GM10248 (cell line): Measurements from ENCODE around the gene CHURC1.

ENCODE experiments used
- CTCF ChIA-PET: fragments of 300-600 bp; sonication (Branson Sonifier 250); formaldehyde crosslinking; extraction: SDS; loops from one replicate; lab custom pipeline; 2021; ENCODE audit warnings: antibody characterized with exemption; lab: Yijun Ruan, JAX
- POLR2A ChIA-PET: fragments of 350-650 bp; sonication (Branson Sonifier 250); formaldehyde crosslinking; extraction: SDS; loops from one replicate; lab custom pipeline; 2020; ENCODE audit warnings: antibody characterized with exemption; lab: Yijun Ruan, JAX
- DNase-seq: peaks from one replicate; pipeline ENCODE4 v3.0.0; 2012; ENCODE audit errors: extremely low spot score
- TF ChIP-seq, protein P1 (sequence below): IDR thresholded peaks from 2 replicates; pipeline ENCODE4 v1.5.1; 2012; ENCODE audit warnings: mild to moderate bottlenecking, low read depth; ENCODE audit errors: extremely low read depth, missing control alignments, control extremely low read depth

Gene CHURC1

DNA sequence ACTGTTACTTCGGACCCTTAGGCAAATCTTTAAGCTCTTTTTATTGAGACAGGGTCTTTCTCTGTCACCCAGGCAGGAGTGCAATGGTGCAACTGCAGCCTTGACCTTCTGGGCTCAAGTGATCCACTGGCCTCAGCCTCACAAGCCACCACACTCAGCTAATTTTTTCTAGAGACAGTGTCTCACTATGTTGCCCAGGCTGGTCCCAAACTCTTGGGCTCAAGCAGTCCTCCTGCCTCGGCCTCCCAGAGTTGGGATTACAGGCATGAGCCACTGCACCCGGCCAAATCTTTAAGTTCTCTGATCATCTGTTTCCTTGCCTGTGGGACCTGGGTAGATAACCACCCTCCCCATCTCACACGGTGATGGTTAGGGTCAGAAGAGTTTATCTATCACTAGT lies 30.6 kb downstream of the CHURC1 start:
- ChIA-PET POLR2A (no interaction called here), CTCF (interaction anchor here (1.8 kb wide), 1 partner anchor 8 kb away, joined by 8 read pairs; no protein-coding TSS in a partner anchor)
- TF ChIP-seq, protein P1, sequence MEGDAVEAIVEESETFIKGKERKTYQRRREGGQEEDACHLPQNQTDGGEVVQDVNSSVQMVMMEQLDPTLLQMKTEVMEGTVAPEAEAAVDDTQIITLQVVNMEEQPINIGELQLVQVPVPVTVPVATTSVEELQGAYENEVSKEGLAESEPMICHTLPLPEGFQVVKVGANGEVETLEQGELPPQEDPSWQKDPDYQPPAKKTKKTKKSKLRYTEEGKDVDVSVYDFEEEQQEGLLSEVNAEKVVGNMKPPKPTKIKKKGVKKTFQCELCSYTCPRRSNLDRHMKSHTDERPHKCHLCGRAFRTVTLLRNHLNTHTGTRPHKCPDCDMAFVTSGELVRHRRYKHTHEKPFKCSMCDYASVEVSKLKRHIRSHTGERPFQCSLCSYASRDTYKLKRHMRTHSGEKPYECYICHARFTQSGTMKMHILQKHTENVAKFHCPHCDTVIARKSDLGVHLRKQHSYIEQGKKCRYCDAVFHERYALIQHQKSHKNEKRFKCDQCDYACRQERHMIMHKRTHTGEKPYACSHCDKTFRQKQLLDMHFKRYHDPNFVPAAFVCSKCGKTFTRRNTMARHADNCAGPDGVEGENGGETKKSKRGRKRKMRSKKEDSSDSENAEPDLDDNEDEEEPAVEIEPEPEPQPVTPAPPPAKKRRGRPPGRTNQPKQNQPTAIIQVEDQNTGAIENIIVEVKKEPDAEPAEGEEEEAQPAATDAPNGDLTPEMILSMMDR: no peak
- DNase-seq: no peak

DNA sequence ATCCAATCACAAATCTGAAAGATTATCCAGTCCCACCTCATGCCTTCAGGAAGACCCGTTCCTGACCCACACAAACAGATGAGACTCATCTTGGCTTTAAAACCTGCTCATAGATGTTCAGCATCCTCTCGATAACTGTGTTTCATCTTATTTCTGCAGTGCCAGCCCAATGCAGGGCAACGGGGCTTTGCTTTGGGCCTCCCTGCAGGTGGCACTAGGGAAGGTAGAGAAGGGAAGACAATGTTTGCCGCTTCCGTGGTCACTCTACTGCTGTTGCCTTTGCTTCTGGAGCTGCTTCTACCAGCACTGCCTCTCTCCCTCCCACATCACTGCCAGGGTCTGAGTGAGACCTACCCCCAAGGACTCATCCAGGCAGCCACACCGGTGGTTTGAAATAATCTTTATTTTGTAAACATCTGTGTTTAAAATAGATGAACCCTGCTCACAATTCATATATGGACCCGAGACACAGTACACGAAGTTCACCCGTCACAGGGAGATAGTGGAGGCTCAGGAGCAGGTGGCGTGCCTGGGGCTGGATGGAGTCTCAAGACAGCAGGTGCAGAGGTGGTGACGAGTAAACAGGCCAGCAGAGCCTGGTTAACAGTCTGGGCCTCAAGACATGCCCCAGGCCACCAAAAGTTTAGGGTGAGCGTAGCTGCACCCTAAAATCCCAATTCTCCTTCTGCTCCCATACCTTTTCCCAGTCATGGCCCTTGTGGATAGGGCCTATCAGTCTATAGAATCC lies 31.4 kb downstream of the CHURC1 start:
- CTCF ChIA-PET: interaction anchor here (0.9 kb wide), 1 partner anchor 9 kb away, joined by 3 read pairs; no protein-coding TSS in a partner anchor
- TF ChIP-seq, protein P1: no peak
- POLR2A ChIA-PET: no interaction called here
- DNase-seq: no peak

DNA sequence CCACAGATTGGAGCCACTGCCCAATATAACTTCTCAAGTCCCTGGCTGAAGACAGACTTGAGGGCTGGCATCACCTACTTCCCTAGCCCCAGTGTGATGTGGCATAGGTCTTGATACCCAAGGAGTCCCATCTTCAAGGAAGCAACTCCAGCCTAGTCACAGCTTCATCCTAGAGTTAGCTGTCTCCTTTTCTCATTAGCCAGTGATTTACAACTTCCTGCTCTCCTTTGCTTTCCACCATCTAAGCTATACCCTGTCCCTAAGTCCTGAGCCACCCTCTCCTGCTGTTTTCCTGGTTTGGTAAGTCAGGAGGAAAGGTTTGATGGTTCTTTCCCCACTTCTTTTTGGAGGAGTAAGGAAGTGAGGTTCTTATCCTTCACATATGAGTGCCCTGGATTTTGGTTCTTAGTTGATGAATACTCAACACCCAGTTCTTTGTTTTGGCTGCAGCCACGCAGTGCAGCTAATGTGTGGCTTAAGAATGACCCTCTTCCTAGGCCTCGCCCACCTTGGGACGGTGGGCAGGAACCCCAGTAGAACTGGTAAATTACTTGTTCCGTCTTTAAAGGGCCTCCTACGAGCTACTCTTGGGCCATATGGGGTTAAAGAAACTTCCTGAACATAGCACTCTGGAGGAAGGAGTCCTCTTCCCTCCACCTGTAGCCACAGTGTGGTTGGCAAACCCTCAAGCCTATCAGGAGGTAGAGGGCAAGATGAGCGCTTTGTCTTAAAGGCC lies 32.2 kb downstream of the CHURC1 start:
- DNase-seq: no peak
- TF ChIP-seq, protein P1: no peak
- CTCF ChIA-PET: interaction anchor here (0.8 to 0.9 kb wide), 2 partner anchors 10 to 15 kb away, joined by 3 read pairs; no protein-coding TSS in a partner anchor
- POLR2A ChIA-PET: interaction anchor here (0.6 kb wide), 1 partner anchor 751 kb away, joined by 3 read pairs; no protein-coding TSS in a partner anchor

DNA sequence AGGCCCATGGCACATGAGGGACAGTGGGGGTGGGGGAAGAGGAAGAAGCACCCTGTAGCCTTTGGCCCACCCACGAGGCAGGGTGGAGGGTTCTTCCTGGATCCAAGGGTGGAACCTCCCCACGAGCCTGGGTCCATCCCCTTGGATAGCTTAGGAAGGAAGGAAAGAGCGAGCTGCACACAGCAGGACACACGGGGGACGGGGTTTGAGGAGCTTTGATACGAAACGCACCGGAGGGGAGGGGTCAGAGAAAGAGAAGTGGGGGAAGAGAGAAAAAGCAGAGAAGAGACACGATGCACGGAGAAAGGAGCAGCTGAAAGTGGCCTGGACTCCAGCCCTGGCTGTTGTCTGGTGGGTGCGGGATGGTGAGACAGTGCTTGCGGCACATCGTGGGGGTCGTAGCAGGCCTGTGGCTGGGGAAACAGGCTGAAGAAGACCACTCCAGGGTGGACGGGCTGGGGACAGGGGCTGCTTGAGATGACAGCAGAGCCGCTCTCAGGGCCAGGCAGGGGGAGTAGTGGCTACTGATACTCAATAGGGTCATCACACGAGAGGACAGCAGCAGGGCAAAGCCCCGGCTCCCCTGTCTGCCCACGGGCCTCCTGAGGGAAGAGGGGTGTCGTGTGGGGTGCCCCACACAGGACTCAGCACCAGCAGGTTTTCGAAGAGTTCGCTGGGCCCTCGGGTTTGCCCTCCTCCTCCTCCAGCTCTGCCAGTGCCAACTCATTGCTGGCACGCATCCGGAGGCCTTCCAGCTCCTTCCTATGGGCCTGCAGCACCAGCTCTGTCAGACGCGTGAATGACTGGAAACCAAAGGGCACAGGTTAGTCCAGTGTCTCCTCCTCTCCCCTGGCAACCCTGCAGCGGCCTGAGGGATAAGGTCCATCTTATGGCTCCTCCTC lies 33.7 kb downstream of the CHURC1 start:
- DNase-seq: no peak
- ChIA-PET POLR2A (no interaction called here), CTCF (interaction anchor here (0.8 to 1.9 kb wide), 5 partner anchors 9 to 27 kb away, joined by 3 to 8 read pairs (median 3); no protein-coding TSS in a partner anchor)
- TF ChIP-seq, protein P1: no peak

DNA sequence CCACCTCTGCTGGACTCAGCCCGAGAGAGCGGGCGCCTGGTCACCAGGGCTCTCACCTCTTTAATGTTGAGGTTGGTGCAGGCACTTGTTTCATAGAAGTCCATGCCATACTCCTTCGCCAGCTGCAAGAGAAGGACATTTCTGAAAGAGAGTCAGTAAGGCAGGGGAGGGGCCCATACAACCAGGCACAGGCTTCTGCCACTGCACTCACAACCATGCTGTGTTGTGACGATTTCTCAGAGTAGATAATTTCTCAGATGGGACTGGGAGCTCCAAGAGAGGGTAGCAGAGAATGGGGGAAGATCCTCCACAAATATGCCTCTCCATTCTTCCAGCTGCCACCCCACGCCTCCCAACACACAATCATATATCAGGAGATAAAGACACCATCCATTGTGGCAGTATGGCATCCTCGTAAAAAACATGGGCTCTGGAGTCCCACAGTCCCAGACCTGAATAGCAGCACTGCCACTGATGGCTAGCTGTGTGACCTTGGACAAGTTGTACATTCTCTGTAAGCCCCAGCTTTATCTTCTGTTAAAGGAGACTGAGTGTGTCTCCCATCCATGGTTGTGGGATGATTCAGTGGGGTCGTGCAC lies 34.5 kb downstream of the CHURC1 start:
- POLR2A ChIA-PET: no interaction called here

More for the DNA sequence above, 34.5 kb downstream of the CHURC1 start:
- DNase-seq: no peak
- CTCF ChIA-PET: interaction anchor here (0.8 to 1.9 kb wide), 4 partner anchors 12 to 28 kb away, joined by 3 to 8 read pairs (median 3); no protein-coding TSS in a partner anchor
- TF ChIP-seq, protein P1: no peak
